HG03558 (cell line): ENCODE measurements around the gene TRAPPC5.

Experiments
- ATAC-seq: cut with Tn5 transposase; IDR thresholded peaks from one replicate; pipeline ENCODE4 v1.9.1; 2021; ENCODE audit warnings: moderate number of reproducible peaks; ENCODE audit not compliant: unreplicated experiment; ENCODE audit errors: extremely low read depth

TRAPPC5 gene

DNA sequence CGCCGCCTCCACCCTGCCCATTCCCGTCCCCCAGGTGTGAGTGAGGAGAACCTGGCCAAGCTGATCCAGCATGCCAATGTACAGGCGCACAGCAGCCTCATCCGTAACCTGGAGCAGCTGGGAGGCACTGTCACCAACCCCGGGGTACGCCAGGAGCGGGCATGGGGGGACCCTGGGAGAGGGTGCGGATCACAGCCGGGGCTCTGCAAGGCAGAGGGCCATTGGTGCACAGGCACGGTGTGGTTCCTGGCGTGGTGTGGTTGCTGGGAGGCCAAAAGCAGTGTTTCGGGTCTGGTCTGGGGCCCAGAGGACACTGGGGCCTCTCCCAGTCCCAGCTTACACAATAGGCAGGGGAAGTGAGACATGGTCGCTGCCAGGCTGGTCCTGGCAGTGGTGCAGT, 35.5 kb upstream of the TRAPPC5 start:
- no peak for ATAC-seq

GRCh38 chr19:7645656-7646425, 34.8 kb upstream of the TRAPPC5 start:
- ATAC-seq: no peak

- ATAC-seq: no peak
These were observed 34.3 kb upstream of the TRAPPC5 start for GRCh38 chr19:7646426-7646700.

- no peak for ATAC-seq
These were observed 33.5 kb upstream of the TRAPPC5 start for GRCh38 chr19:7647156-7647555.

- ATAC-seq: no peak
These were observed 32.2 kb upstream of the TRAPPC5 start for GRCh38 chr19:7648265-7649014.

GRCh38 chr19:7650148-7650547, 30.5 kb upstream of the TRAPPC5 start:
- no peak for ATAC-seq

GRCh38 chr19:7652061-7652641, 28.5 kb upstream of the TRAPPC5 start:
- ATAC-seq: no peak

GRCh38 chr19:7654401-7654800, 26.2 kb upstream of the TRAPPC5 start:
- no peak for ATAC-seq

DNA sequence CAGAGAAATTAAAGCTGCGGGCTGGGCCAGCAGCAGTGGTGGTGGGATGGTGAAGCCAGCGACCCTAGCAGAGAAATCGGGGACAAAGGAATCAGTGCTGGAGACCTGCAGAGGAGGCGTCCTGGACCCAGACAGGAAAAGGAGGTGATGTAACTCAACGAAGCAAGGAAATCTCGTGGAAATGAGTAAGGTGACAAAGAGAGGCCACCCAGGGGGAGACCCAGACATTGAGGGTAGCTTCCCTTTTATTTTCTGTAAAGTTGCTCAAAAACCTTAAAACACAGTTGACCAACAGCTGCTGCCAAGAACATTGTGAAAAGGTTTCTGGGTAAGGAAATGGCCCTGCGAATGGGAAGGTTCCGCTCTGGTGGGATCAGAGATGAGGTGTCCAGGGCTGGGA, 25.1 kb upstream of the TRAPPC5 start:
- ATAC-seq: no peak

DNA sequence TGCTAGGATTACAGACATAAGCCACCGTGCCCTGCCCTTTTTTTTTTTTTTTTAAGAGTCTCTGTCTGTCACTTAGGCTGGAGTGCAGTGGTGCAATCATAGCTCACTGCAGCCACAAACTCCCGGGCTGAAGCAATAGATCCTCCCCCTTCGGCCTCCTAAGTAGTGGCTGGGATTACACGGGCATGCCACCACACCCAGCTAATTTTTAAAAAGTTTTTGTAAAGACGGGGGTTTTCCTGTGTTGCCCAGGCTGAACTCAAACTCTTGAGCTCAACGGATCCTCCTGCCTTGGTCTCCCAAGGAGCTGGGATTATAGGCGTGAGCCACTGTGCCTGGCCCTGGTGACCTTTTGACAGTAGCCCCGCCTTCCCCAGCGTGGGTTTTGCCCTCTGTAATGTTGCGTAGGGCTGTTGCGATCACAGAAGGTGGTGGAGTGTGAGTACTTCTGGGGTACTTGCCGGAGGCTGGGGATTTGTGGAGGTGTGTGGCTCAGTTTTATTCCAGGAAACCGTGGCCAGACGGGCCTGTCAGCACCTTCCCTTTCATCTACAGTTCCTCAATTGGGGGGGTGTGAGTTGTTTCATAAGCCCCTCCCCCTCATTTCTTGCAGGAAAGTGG, 23.4 kb upstream of the TRAPPC5 start:
- ATAC-seq: no peak

GRCh38 chr19:7658219-7658686, 22.4 kb upstream of the TRAPPC5 start:
- no peak for ATAC-seq

DNA sequence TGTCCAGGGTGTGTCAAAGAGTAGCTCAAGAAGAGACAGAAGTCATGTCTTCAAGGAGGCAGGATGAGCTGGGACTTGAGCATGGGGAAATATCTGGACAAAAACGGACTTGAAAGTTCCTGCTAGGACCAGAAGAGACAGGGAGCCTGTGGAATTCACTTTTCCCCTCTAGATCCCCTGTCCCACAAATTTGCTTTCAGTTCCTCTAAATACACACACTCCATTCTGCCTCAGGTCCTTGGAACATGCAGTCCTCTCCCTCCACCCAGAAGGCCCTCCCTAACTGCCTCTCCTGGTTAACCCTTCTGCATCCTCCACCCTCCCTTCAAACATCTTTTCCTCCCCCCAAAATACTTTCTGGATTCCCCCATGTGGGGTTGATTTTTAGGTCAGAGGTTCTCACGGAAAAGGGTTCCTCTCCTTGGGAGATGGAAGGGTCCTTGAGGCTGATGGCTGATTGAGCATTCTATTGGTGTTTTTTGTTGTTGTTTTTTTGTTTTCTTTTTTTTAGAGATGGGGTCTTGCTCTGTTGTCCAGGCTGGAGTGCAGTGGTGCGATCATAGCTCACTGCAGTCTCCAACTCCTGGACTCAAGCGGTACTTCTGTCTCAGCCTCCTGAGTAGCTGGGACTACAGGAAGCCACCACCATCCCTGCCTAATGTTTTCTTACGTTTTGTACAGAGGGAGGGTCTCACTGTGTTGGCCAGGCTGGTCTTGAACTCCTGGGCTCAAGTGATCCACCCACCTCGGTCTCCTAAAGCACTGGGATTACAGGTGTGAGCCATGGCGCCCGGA, 18.7 kb upstream of the TRAPPC5 start:
- ATAC-seq: no peak

DNA sequence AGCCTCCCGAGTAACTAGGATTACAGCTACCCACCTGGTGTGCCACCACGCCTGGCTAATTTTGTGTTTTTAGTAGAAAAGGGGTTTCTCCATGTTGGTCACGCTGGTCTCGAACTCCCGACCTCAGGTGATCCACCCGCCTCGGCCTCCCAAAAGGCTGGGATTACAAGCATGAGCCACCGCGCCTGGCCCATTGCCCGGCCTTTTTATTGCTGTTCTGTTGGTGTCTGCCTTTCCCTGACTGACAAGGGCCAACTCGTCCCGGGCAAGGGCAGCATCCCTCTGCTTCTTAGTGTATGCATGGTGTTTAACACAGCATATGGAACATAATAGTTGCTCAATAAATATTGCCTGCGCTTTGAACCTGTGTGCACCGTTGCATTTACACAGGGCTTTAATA, 18.0 kb upstream of the TRAPPC5 start:
- no peak for ATAC-seq

DNA sequence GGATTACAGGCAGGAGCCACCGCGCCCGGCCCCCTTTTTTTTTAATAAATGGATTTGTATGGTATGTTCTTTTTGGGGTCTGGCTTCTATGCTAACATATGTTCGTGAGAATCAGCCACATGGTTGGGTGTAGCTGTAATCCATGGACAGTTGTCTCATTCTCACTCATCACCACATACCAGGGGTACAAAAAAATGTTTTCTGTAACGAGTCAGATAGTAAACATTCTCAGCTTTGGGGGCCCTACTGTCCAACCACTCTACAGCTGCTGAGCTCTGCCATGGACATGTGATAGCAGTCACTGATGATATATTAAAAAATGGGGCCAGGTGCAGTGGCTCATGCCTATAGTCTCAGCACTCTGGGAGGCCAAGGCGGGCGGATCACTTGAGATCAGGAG, 16.9 kb upstream of the TRAPPC5 start:
- no peak for ATAC-seq

GRCh38 chr19:7665076-7665475, 15.6 kb upstream of the TRAPPC5 start:
- ATAC-seq: no peak

GRCh38 chr19:7668842-7669241, 11.8 kb upstream of the TRAPPC5 start, which contains the start of gene RETN:
Gene RETN, plus strand, starts transcription at chr19:7669049. Its CDS starts 278 bp downstream, at chr19:7669327.
- no peak for ATAC-seq

- no peak for ATAC-seq
These were observed 11.0 kb upstream of the TRAPPC5 start for GRCh38 chr19:7669641-7670040.

DNA sequence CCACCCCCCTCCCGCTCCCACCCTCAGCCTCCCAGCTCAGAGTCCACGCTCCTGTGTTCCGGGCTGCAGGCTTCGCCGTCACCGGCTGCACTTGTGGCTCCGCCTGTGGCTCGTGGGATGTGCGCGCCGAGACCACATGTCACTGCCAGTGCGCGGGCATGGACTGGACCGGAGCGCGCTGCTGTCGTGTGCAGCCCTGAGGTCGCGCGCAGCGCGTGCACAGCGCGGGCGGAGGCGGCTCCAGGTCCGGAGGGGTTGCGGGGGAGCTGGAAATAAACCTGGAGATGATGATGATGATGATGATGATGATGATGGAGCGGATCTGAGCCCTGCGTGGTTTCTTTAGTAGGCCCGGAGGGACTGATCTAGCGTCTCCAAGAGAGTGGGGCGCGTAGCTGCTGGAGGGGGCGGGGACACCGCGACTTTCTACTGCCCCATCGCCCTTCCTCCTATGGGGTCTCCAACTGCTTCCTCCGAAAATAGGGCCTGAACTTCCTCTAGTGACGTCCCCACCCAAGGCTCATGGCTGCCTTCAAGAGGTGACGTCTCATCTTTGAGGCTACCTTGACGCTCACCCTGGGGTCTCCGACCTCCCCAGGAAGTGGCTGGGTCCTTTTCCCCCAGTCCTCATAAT, 10.4 kb upstream of the TRAPPC5 start:
- no peak for ATAC-seq

DNA sequence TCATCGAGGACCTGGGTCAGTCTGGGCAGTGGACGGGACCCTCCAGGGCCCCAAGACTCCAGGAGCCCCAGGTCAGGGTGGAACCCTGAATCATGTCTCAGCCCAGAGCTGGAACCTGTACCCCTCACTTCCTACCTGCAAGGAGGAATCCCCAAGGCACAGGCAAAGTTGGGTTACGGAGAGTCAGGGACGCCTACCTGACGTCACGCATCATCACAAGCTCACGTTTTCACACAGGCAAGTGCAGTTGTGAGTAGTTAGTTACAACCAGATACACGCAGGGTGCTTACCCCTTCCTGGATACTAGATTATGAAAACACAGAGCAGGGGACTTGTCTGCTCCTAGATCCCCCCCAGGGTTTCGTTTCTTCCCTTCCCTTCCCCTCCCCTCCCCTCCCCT, 9.8 kb upstream of the TRAPPC5 start:
- ATAC-seq: no peak

- no peak for ATAC-seq
These were observed 8.1 kb upstream of the TRAPPC5 start for GRCh38 chr19:7672522-7672921.
